Raji (cell line): ENCODE results near the gene FLNB.
A peak's percentile ranks its signal among the peaks of the same experiment; 100 is the strongest.

Experiments
- POLR2A ChIP-seq: IDR thresholded peaks from 2 replicates; pipeline ENCODE4 v1.6.1; 2011; ENCODE audit warnings: low read depth, low read length, control low read depth; ENCODE audit not compliant: insufficient read depth

The FLNB gene

DNA sequence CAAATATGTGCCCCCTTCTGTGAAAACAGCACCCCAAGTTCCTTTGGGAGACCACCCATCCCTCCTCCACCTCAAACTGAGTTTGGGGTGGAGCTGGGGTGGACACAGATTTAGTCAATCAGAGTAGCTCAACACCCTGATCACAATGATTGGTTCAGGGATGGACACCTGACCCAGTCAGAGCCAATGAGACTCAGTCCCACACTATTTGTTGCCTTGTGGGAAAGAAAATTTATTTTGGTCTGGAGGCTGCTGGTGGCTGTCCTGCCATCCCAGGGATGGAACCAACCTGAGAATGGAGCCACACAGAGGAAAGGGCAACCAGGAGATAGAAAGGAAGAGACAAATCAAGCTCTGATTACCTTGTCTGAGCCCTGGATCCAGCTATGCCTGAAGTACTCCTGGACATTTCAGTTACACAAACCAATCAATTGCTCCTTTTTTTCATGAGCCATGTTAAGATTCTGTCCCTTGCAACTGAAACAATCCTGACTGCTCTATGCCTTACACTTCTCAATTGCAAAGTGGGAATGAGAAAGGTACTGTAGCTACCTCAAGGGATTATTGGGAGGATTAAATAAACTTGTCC, 192.0 kb downstream of the FLNB start:
- no peak for TF ChIP-seq POLR2A

DNA sequence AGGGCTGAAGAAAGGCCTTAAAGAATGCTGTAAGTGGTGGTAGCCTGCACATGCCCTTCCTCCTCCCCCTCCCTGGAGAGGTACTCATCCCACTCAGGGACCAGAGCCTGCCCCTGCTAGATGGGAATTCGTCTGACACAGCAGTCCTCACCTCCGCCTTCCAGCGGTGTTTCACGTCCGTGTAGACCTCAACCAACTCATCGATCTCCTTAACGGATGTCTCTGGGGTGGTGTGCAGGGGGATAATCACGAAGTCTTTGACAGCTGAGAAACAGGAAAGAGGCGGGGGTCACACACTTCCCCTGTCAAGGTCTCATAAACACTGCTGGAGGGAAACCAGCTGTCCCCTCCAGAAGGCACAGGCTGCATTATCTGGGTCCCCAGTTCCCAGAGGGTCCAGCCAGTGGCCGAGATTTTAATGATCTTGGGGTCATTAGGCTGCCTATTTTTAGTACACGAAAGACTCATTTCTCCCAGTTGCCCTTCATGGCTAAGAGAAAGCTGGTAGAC, 192.7 kb downstream of the FLNB start:
- TF ChIP-seq POLR2A = no peak

DNA sequence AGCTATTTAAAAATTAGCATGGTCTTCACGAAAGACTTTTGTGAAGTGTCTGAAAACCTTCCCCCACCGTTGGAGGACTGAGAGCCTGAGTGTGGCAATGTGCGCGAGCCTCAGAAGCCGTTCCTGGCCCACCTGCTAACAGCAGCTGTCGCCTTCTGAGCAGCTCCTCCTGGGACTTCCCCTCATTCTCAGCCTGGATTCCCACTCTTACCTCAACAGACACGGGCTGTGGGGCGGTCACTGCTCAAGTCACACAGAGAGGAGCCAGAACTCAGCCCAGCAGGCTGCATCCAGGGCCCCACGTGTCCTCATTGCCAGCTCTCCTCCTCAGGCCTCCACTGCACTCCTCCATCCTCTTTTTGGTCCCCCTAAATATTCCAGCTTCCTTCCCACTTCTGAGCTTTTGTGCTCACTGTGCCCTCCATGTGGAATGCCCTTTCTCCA, 194.7 kb downstream of the FLNB start:
- TF ChIP-seq POLR2A = no peak

DNA sequence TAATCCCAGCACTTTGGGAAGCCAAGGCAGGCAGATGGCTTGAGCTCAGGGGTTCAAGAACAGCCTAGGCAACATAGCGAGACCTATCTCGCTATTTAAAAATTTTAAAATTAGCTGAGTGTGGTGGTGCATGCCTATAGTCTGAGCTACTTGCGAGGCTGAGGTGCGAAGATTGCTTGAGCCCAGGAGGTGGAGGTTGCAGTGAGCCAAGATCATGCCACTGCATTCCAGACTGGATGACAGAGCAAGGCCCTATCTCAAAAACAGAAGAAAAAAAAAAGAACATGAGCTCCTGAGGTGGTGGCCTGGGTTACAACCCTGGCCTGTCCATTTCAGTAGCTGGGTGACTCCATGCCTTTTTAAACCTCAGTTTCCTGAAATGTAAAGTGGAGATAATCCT, 195.3 kb downstream of the FLNB start:
- TF ChIP-seq POLR2A = no peak

DNA sequence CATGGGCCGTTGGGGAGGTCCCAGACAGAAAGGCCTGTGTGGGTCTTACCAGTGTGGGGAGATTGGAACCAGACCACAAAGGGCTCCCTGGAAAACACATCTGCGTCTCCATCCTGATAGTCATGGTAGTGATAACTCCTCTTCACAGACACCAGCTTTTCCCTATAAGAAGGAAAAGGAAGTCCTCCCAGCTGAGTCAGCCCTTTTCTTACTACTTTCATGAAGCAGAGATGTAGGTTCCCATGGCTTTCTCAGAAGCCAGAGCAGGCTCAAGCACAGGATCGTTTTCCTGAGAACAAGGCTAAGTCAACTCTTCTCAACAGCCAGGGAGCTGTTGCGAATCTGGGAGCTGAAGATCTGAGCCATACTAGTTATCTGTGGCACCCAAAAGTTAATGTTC, 196.5 kb downstream of the FLNB start:
- TF ChIP-seq POLR2A = no peak

DNA sequence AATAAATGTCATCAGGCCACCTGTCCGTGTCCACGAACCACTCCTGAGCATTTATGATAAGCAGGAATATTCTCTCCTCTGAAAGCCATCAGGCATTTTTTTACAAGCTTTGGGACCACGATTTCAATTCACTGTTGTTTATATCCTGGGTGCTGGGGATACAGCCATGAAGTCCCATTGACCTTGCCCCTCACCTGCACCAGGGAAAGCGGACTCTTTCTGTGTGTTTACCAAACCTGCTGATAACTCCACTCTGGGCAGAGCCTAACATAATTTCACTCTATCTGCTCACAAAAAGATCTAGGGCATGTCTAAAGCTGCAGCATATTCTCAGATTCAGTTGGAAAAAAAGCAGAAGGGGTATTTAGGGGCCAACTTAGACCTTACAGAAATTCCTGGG, 197.8 kb downstream of the FLNB start:
- no peak for TF ChIP-seq POLR2A

DNA sequence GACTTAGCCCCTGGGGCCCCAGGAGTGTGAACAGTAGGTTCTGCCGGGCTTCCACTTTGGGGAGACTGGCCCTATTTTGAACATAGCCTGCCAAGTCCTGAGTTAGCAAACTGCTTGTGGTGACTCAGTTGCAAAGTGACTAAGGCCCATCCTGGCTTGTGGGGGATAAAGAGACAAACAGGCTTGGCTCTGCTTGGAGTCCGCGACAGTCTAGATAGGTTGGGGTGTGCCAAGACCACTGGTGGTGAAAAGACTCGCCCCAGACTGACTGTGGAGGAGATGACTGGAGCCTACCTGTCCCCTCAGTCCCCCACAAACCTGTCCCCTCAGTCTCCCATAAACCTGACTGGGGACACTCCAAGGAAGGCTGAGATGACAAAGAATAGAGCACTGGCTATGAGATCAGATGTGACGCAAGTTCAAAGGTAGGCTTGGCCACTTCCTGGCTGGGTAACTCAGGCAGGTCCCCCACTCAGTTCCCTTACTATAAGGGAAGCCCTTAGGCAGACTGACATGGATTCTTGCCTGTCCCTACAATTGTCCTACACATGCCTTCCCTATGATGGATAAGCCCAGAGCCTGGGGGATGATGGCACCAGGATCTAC, 198.3 kb downstream of the FLNB start:
- TF ChIP-seq POLR2A = no peak

DNA sequence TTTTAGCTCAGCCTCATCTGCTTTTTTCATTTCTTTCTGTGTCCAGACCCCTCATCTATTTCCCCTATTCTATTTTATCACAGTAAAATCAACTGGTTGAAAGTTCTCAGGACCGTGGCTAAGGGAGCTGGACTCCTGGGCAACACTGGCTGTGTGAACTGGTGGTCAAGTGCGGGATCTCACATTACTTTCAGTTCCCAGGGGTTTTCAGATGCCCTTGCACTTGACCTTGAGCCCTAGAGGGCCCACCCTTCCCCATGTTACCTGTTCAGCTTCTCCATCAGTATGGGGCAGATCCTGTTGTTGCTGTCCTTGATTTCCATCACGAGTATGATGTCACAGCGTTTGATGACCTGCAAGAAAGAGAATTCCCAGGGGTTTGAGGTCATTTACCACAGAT, 199.7 kb downstream of the FLNB start:
- TF ChIP-seq POLR2A = no peak

DNA sequence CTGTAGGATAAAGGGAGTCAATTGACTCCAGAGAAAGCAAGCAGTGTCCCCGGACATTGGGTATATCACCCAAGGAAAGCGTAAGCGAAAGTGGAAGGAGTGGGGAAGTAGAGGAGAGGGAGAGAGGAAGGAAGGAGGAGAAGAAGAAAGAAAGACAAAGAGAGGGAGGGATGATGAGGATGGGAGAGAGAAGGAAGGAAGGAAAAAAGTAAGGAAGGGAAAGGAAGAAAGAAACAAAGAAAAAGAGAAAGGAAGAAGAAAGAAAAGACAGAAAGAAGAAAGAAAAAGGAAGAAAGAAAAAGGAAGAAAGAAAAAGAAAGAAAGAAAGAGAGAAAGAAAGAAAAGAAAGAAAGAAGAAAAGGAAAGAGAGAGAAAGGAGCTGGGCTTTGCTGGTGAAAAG, 201.7 kb downstream of the FLNB start:
- no peak for TF ChIP-seq POLR2A

DNA sequence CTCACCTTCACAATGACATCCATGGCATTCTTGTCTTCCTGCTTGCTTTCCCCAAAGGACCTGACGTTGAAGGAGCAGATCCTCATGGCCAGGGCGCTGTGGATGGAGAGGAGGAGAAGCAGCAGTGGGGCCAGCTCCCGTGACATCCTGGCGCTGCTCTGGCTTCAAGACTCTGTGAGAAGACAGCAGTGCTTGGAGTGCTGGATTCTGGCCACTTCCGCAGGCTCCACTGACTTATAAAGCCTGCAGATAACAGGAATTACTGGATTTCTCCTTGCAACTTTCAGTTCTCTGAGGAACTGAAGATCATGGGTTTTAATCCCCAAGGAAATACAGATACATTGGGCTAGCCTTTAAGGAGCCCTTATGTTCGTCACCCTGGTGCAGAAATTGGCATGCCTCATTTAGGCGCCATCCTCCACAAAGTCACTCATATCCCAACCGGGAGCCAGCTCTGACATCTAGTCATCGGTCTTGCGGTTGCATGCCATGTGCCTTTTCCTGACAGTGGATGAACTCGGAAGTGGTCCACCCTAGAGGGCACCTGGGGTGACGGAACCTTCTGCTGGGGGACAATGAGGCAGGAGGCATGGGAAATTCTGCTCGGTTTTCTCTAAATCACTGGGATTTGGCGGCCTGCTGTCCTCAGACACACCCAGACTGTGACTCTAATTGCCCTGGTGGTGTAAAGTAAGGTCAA, 202.7 kb downstream of the FLNB start, which contains the start of gene DNASE1L3:
TSS of gene DNASE1L3 (minus strand) at position 212 of the 700 bp plus-strand sequence. CDS start at position 146, 66 bp downstream.
- TF ChIP-seq POLR2A = no peak

DNA sequence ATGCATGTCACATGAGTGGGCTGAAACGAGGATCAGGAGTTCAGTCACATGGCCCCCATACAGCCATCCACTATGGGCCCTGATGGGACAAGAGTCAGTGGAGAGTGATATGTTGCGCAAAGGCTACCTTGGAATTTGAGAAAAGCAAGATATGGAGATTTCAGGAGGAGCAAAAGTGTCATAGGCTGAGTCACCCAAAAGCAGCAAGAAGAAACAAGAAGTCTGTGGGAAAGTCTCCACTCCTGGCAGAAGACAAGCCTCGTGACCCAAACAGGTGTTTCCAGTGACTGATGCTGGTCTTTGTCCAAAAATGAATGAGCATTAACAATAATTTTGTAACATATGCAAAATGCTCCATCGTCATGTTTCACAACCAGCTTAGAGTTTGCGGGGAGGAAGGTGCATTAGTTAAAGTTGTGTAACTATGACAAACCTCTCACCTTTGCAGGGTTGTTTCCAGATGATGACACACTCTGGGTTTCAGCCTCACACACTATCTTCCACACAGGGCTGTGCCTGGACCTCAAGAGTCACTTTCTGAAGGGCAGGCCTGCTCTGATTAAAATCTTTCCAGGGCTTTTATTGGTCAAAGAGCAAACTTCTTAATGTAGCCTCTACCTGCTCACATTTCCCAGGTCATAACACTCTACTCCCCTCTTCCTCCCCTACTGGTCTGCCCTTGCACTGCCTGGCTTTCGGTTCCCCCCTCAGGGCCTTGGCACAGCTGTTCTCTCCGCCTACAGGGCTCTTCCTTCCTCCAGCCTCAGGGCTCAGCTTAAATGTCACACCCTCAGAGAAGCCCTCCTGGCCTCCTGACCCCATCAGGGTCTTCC, 206.5 kb downstream of the FLNB start:
- peak; percentile 27; the same call in 1 of the 2 replicates for TF ChIP-seq POLR2A

DNA sequence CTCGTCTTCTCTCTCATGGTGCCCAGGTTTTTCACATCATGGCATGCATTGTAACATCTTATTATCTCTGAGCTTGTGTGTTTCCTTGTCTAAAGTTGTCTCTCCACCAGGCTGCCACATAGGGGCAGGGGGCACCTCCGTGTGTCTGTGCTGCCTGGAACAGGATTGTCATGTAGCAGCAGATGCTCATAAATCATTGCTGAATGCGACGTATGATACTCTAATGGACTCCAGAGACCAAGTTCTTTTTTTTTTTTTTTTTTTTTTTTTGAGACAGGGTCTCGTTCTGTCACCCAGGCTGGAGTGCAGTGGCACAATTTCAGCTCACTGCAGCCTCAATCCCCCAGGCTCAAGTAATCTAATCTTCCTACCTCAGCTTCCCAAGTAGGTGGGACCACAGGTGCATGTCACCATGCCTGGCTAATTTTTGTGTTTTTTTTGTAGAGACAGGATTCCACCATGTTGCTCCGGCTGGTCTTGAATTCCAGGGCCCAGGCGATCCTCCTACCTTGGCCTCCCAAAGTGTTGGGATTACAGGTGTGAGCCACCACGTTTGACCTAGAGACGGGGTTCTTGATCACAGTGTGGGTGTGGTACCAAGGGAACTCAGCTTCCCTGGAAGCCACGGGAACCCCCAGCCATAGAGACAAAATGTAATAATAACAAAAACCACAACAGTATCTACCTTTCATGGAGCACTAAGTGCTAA, 207.2 kb downstream of the FLNB start:
- no peak for TF ChIP-seq POLR2A

DNA sequence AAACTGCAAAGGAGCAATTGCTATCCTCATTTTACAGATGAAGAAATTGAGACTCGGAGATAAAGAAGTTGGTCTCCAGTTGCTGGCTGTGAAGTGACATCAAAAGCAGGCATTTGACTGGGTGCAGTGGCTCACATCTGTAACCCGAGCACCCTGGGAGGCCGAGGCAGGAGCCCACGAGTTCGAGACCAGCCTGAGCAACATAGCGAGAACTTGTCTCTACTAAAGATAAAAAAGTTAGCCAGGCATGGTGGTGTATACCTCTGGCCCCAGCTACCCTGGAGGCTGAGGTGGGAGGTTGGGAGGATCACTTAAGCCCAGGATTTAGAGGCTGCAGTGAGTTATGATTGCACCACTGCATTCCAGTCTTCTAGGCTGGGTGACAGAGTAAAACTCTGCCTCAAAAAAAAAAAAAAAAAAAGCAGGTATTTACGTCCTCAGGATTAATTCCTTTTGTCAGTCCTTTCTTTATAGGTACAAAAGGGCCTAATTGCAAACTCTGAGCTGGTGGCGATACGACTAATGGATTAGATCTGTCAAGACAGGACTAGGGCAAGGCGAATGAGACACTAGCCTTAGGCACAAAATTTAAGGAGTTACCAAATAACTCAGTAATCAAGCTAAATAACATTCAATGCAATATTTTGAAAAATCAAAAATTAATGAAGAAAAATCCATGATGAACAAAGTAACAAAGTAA, 208.4 kb downstream of the FLNB start:
- no peak for TF ChIP-seq POLR2A

DNA sequence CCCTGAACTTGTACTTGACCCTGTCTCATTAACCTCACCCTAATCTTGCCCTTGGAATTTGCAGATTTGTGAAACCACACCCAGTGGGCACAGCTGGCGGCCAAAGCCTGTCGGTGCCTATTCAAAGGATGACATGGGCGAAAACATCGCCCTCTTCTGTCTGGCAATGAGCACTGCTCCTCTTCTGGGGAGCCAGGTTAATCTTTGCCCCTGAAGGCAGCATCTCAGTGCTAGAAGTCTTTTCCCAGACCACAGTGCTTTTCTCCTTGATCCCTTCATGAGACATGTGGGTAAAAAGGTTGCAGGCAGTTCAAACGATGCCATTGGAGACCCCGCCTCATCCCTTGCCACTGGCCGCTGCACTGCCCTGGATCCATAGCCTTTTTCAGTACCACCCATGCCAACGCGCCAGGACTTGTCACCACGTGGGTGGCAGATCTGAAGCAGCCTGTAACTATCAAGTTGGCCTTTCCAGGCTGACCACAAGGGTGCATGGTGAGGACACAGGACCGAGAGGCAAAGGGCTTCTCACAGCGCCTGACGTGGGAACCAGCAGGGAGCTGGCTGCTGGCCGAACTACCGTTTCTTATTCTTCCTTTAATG, 209.1 kb downstream of the FLNB start:
- peak; percentile 41 for TF ChIP-seq POLR2A
